Hepatocyte (in vitro differentiated cells): ENCODE data around the gene CCDC91. TPM values are rescaled to one million over a fixed set of nuclear protein-coding genes. Genes with fewer than 3 reads are reported as not detected.

Source experiments
- DNase-seq: peaks from one replicate; pipeline ENCODE4 v3.0.0-alpha.2; 2016; ENCODE audit warnings: low spot score
- H2AFZ ChIP-seq: fragments of 200-600 bp; sonication (generic); 2 replicates; pipeline ENCODE4 v1.6.0; 2016; ENCODE audit warnings: antibody characterized with exemption, mild to moderate bottlenecking
- H3K27ac ChIP-seq: fragments of 200-600 bp; sonication (generic); 2 replicates; pipeline ENCODE4 v1.5.1; 2016; ENCODE audit warnings: mild to moderate bottlenecking
- H3K27me3 ChIP-seq: fragments of 200-600 bp; sonication (generic); 2 replicates; pipeline ENCODE4 v1.6.1; 2016
- H3K36me3 ChIP-seq: fragments of 200-600 bp; sonication (generic); replicated peaks from 2 replicates; pipeline ENCODE4 v1.5.1; 2016; ENCODE audit warnings: low read depth; ENCODE audit not compliant: insufficient read depth
- H3K4me1 ChIP-seq: fragments of 200-600 bp; sonication (generic); 2 replicates; pipeline ENCODE4 v1.5.1; 2016; ENCODE audit warnings: mild to moderate bottlenecking, moderate library complexity; ENCODE audit not compliant: insufficient read depth
- H3K4me2 ChIP-seq: fragments of 200-600 bp; sonication (generic); 2 replicates; pipeline ENCODE4 v1.6.0; 2016
- H3K4me3 ChIP-seq: fragments of 200-600 bp; sonication (generic); 2 replicates; pipeline ENCODE4 v1.5.1; 2016; ENCODE audit warnings: mild to moderate bottlenecking
- H3K79me2 ChIP-seq: fragments of 200-600 bp; sonication (generic); 2 replicates; pipeline ENCODE4 v1.6.0; 2017; ENCODE audit warnings: mild to moderate bottlenecking
- H3K9me2 ChIP-seq: fragments of 200-600 bp; sonication (generic); replicated peaks from 2 replicates; pipeline ENCODE4 v1.6.0; 2017; ENCODE audit warnings: mild to moderate bottlenecking; ENCODE audit not compliant: insufficient read depth
- H3K9me3 ChIP-seq: fragments of 200-600 bp; sonication (generic); 2 replicates; pipeline ENCODE4 v1.5.1; 2016; ENCODE audit warnings: low read depth, mild to moderate bottlenecking
- H4K20me1 ChIP-seq: fragments of 200-600 bp; sonication (generic); 2 replicates; pipeline ENCODE4 v1.6.0; 2016; ENCODE audit warnings: mild to moderate bottlenecking; ENCODE audit not compliant: insufficient read depth, poor library complexity, severe bottlenecking
- EZH2 ChIP-seq: fragments of 200-600 bp; sonication (generic); IDR thresholded peaks from 2 replicates; pipeline ENCODE4 v1.6.1; 2016; ENCODE audit warnings: antibody characterized with exemption, mild to moderate bottlenecking, borderline replicate concordance
- EZH2phosphoT487 ChIP-seq: fragments of 200-600 bp; sonication (generic); IDR thresholded peaks from one replicate; pipeline ENCODE4 v1.6.1; 2018; ENCODE audit warnings: antibody characterized with exemption, mild to moderate bottlenecking, low read depth, moderate library complexity; ENCODE audit not compliant: unreplicated experiment, severe bottlenecking
- WGBS: methylation state at CpG from one replicate; pipeline ENCODE4 v1.1.6; 2016; ENCODE audit warnings: low lambda C conversion rate; ENCODE audit errors: missing lambda C conversion rate; 5-methylcytosine and 5-hydroxymethylcytosine counted together
- polyA plus RNA-seq: library from polyadenylated mRNA; unstranded; fragments of >200 nt; fragmentation: Nextera tagmentation; extraction: Ambion mirVana; gene quantifications from 2 replicates; pipeline ENCODE4 v1.2.1, GENCODE V29; 2016
- total RNA-seq: library from RNA; depleted of rRNA; stranded (reverse); fragments of >200 nt; gene quantifications from 2 replicates; pipeline ENCODE4 v1.2.3, GENCODE V29; 2014
- TF ChIP-seq, protein P1 (sequence below): fragments of 200-600 bp; sonication (generic); IDR thresholded peaks from 2 replicates; pipeline ENCODE4 v1.5.1; 2016; ENCODE audit warnings: antibody characterized with exemption, mild to moderate bottlenecking; ENCODE audit not compliant: poor library complexity

Gene CCDC91
- total and polyA plus RNA-seq, 2 experiments from 2014 or later: 14.2 to 15.1 TPM

DNA sequence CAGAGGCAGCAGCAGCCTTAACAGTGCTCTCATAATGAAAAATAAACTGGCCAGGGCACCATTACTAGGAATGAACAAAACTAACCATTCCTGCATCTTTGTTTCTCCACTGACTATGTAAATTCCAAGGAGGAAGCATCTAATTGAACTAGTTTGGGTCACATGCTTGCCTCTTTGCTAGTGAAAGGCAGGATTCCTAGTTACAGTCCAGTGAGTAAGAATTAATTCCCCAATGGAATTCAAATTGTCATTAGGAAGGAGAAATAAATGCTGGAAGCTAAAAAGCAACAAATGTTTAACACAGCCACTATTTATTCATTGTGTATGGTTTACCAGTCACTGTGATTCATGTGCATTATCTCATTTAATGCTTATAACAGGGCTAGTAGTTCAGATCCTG, 316.0 kb downstream of the CCDC91 start:
- Histone ChIP-seq H3K36me3 (no peaks in the 10 kb centered on the region), H3K27ac (no peak overlapping the region), H3K27me3 (no peaks in the 10 kb centered on the region), H4K20me1 (no peaks in the 10 kb centered on the region), H3K4me1 (no peaks in the 10 kb centered on the region), H3K9me3 (no peaks in the 10 kb centered on the region), H3K4me2 (no peak overlapping the region), H2AFZ (no peak overlapping the region), H3K9me2 (no peaks in the 10 kb centered on the region), H3K4me3 (no peak overlapping the region), H3K79me2 (no peaks in the 10 kb centered on the region)
- no peak for DNase-seq
- TF ChIP-seq, protein P1, sequence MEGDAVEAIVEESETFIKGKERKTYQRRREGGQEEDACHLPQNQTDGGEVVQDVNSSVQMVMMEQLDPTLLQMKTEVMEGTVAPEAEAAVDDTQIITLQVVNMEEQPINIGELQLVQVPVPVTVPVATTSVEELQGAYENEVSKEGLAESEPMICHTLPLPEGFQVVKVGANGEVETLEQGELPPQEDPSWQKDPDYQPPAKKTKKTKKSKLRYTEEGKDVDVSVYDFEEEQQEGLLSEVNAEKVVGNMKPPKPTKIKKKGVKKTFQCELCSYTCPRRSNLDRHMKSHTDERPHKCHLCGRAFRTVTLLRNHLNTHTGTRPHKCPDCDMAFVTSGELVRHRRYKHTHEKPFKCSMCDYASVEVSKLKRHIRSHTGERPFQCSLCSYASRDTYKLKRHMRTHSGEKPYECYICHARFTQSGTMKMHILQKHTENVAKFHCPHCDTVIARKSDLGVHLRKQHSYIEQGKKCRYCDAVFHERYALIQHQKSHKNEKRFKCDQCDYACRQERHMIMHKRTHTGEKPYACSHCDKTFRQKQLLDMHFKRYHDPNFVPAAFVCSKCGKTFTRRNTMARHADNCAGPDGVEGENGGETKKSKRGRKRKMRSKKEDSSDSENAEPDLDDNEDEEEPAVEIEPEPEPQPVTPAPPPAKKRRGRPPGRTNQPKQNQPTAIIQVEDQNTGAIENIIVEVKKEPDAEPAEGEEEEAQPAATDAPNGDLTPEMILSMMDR: no peak
- no peak for TF ChIP-seq EZH2
- TF ChIP-seq EZH2phosphoT487: no peak

GRCh38 chr12:28507033-28507432, 316.8 kb downstream of the CCDC91 start:
- H3K9me3 ChIP-seq: no peaks in the 10 kb centered on the region
- no peaks in the 10 kb centered on the region for H3K36me3 ChIP-seq
- no peak overlapping the region for H3K4me3 ChIP-seq
- no peaks in the 10 kb centered on the region for H3K9me2 ChIP-seq
- no peak overlapping the region for H3K27ac ChIP-seq
- TF ChIP-seq, protein P1: no peak
- no peak for TF ChIP-seq EZH2
- no peak for TF ChIP-seq EZH2phosphoT487
- H3K79me2 ChIP-seq: no peaks in the 10 kb centered on the region
- no peak for DNase-seq
- H3K4me2 ChIP-seq: no peak overlapping the region
- H3K4me1 ChIP-seq: no peaks in the 10 kb centered on the region
- H4K20me1 ChIP-seq: no peaks in the 10 kb centered on the region
- no peak overlapping the region for H2AFZ ChIP-seq
- H3K27me3 ChIP-seq: no peaks in the 10 kb centered on the region

DNA sequence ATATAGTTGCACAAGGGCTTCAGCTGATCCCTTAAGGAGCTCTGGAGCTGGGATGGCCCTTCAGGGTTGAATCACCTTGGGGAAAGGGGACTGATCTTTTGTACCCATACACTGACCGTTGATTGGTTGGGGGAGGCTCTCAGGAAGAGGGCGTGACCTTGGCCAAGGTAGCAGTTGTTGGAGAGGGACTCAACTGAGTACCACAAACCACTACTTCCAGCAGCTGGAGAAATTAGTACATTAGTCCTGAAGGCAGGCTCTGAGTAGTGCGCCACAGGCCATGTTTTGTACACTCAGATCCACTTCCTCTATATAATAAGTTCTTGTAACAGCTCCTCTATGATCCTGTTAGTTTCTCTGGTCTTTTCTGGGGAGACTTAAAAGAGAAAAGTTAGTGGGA, 317.6 kb downstream of the CCDC91 start:
- H3K9me2 ChIP-seq: no peaks in the 10 kb centered on the region
- DNase-seq: no peak
- no peaks in the 10 kb centered on the region for H3K36me3 ChIP-seq
- H3K9me3 ChIP-seq: no peaks in the 10 kb centered on the region
- no peak overlapping the region for H3K4me3 ChIP-seq
- 92% methylated on average over 3 of the region's 3 CpGs for WGBS
- H4K20me1 ChIP-seq: no peaks in the 10 kb centered on the region
- no peaks in the 10 kb centered on the region for H3K79me2 ChIP-seq
- no peak overlapping the region for H2AFZ ChIP-seq
- no peaks in the 10 kb centered on the region for H3K4me1 ChIP-seq
- H3K4me2 ChIP-seq: no peak overlapping the region
- no peak for TF ChIP-seq EZH2
- TF ChIP-seq, protein P1: no peak
- TF ChIP-seq EZH2phosphoT487: no peak
- no peaks in the 10 kb centered on the region for H3K27me3 ChIP-seq
- no peak overlapping the region for H3K27ac ChIP-seq

DNA sequence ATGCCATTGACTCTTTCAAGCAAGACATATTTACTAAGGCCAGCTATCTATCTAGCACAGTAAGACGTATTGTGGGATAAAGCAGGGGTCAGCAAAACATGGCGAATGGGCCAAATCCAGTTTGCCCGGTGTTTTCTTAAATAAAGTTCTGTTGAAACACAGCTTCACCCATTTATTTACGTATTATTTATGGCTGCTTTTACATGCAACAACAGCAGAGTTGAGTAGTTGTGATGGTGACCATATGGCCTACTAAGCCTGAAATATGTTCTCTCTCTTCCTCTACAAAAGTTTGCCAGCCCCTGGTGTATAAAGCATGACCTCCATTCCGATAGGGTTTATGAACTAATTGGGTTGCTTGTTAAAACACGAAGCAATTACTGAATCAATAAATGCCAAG, 322.1 kb downstream of the CCDC91 start:
- Histone ChIP-seq H3K27ac (no peak overlapping the region), H3K79me2 (no peaks in the 10 kb centered on the region), H3K27me3 (no peaks in the 10 kb centered on the region), H3K9me2 (no peaks in the 10 kb centered on the region), H2AFZ (no peak overlapping the region), H4K20me1 (no peaks in the 10 kb centered on the region), H3K36me3 (no peaks in the 10 kb centered on the region), H3K4me2 (no peak overlapping the region), H3K4me3 (no peak overlapping the region), H3K9me3 (no peaks in the 10 kb centered on the region), H3K4me1 (no peaks in the 10 kb centered on the region)
- no peak for TF ChIP-seq EZH2
- TF ChIP-seq, protein P1: no peak
- TF ChIP-seq EZH2phosphoT487: no peak
- DNase-seq: no peak
- WGBS: 81% methylated on average over 6 of the region's 6 CpGs
